ENCODE measurements around the gene CALN1. TPM values are rescaled to one million over a fixed set of nuclear protein-coding genes. Genes with fewer than 3 reads are reported as not detected.

The CALN1 gene
- total RNA-seq, 1 donor from 2014 or later, result not detected

- DNase-seq (ENCODE audit: low read depth) (no peak), FAIRE-seq (no peak)
- TF ChIP-seq CTCF (IDR thresholded peaks at IDR 0.05; ENCODE audit: insufficient read depth, low read length, severe bottlenecking), result no peak
- Histone ChIP-seq H3K4me3 (ENCODE audit: low read depth, low read length) (no peak overlapping the region), H3K27me3 (ENCODE audit: control insufficient read depth, insufficient read depth, low read length) (no peaks in the 10 kb centered on the region), H3K36me3 (ENCODE audit: control insufficient read depth, insufficient read depth, low read length) (no peaks in the 10 kb centered on the region)
Observed at GRCh38 chr7:72176875-72177274, 235.3 kb downstream of the CALN1 start.

- H3K27me3 ChIP-seq (ENCODE audit: control insufficient read depth, insufficient read depth, low read length), result no peaks in the 10 kb centered on the region
- H3K36me3 ChIP-seq (ENCODE audit: control insufficient read depth, insufficient read depth, low read length), result no peaks in the 10 kb centered on the region
- TF ChIP-seq CTCF (IDR thresholded peaks at IDR 0.05; ENCODE audit: insufficient read depth, low read length, severe bottlenecking), result no peak
- FAIRE-seq, result no peak
- no peak for DNase-seq (ENCODE audit: low read depth)
- no peak overlapping the region for H3K4me3 ChIP-seq (ENCODE audit: low read depth, low read length)
Observed at GRCh38 chr7:72170475-72170874, 241.7 kb downstream of the CALN1 start.

- Histone ChIP-seq H3K4me3 (ENCODE audit: low read depth, low read length) (no peak overlapping the region), H3K27me3 (ENCODE audit: control insufficient read depth, insufficient read depth, low read length) (no peaks in the 10 kb centered on the region), H3K36me3 (ENCODE audit: control insufficient read depth, insufficient read depth, low read length) (no peaks in the 10 kb centered on the region)
- DNase-seq (ENCODE audit: low read depth) (no peak), FAIRE-seq (no peak)
- TF ChIP-seq CTCF (IDR thresholded peaks at IDR 0.05; ENCODE audit: insufficient read depth, low read length, severe bottlenecking), result no peak
Observed at GRCh38 chr7:72163271-72163670, 248.9 kb downstream of the CALN1 start.

GRCh38 chr7:72161534-72161933 lies 250.6 kb downstream of the CALN1 start:
- Histone ChIP-seq H3K27me3 (ENCODE audit: control insufficient read depth, insufficient read depth, low read length) (no peaks in the 10 kb centered on the region), H3K36me3 (ENCODE audit: control insufficient read depth, insufficient read depth, low read length) (no peaks in the 10 kb centered on the region), H3K4me3 (ENCODE audit: low read depth, low read length) (no peak overlapping the region)
- no peak for FAIRE-seq
- TF ChIP-seq CTCF (IDR thresholded peaks at IDR 0.05; ENCODE audit: insufficient read depth, low read length, severe bottlenecking), result no peak
- DNase-seq (ENCODE audit: low read depth), result no peak

GRCh38 chr7:72159911-72160310 lies 252.2 kb downstream of the CALN1 start:
- DNase-seq (ENCODE audit: low read depth) (no peak), FAIRE-seq (no peak)
- H3K27me3 ChIP-seq (ENCODE audit: control insufficient read depth, insufficient read depth, low read length), result no peaks in the 10 kb centered on the region
- no peaks in the 10 kb centered on the region for H3K36me3 ChIP-seq (ENCODE audit: control insufficient read depth, insufficient read depth, low read length)
- H3K4me3 ChIP-seq (ENCODE audit: low read depth, low read length), result no peak overlapping the region
- no peak for TF ChIP-seq CTCF (IDR thresholded peaks at IDR 0.05; ENCODE audit: insufficient read depth, low read length, severe bottlenecking)

GRCh38 chr7:72156671-72157070 lies 255.5 kb downstream of the CALN1 start:
- TF ChIP-seq CTCF (IDR thresholded peaks at IDR 0.05; ENCODE audit: insufficient read depth, low read length, severe bottlenecking), result no peak
- no peaks in the 10 kb centered on the region for H3K27me3 ChIP-seq (ENCODE audit: control insufficient read depth, insufficient read depth, low read length)
- no peak for DNase-seq (ENCODE audit: low read depth)
- no peaks in the 10 kb centered on the region for H3K36me3 ChIP-seq (ENCODE audit: control insufficient read depth, insufficient read depth, low read length)
- H3K4me3 ChIP-seq (ENCODE audit: low read depth, low read length), result no peak overlapping the region
- no peak for FAIRE-seq
